Measurements from ENCODE around the gene CRYBG1. TPM values are rescaled to one million over a fixed set of nuclear protein-coding genes. Genes with fewer than 3 reads are reported as not detected.

Gene CRYBG1
- total and polyA plus RNA-seq, 2 of the 13 experiments (the other 11 are each of a cell fraction or from before 2014, with no cell fraction given) = 10.1 to 21.9 TPM

Small RNAs within 50 kb of the gene (small RNA-seq; reads per million reads assigned to genes)
- gene RF00019 (ENCODE audit: insufficient read depth in 2 of 3, insufficient read length in 3 of 3, low read depth in 2 of 3, low replicate concordance in 1 of 3) = 0 reads per million in 3 experiments
- 0 reads per million in 3 experiments for gene RNA5SP211 (ENCODE audit: insufficient read depth in 2 of 3, insufficient read length in 3 of 3, low read depth in 2 of 3, low replicate concordance in 1 of 3)
- gene RNU6-527P (ENCODE audit: insufficient read depth in 2 of 3, insufficient read length in 3 of 3, low read depth in 2 of 3, low replicate concordance in 1 of 3) = 0 reads per million in 3 experiments

Other genes starting within 250 kb of the CRYBG1 start
- 48.0 and 56.8 TPM in 2 replicates for gene ATG5, start 35.0 kb upstream of the CRYBG1 start, total RNA-seq (2016; rRNA removed; fragmentation: Illumina TruSeq; extraction: Trizol)
- gene ATG5, start 35.0 kb upstream of the CRYBG1 start, polyA plus RNA-seq (2011; rRNA removed) = 15.0 and 21.3 TPM in 2 replicates